K562 (cell line): ENCODE data around the gene ZNF322. TPM values are rescaled to one million over a fixed set of nuclear protein-coding genes. Genes with fewer than 3 reads are reported as not detected.

Experiments
- BDP1 ChIP-seq: IDR thresholded peaks from 3 replicates; pipeline ENCODE4 v1.6.1; 2011; ENCODE audit not compliant: insufficient read length, insufficient read depth
- CC2D1A ChIP-seq: fragments of 450-650 bp; IDR thresholded peaks from 2 replicates; pipeline ENCODE4 v1.6.1; 2017; ENCODE audit warnings: mild to moderate bottlenecking
- CHD2 ChIP-seq: IDR thresholded peaks from 2 replicates; pipeline ENCODE4 v1.6.1; 2011; ENCODE audit warnings: low read depth, low read length
- CREB1 ChIP-seq, 2 experiments: sonication (generic) in 1 of 2; formaldehyde crosslinking in 1 of 2; IDR thresholded peaks; 2 replicates each; pipeline versions ENCODE4 v1.6.1 to v1.8.0; 2012 to 2022; ENCODE audit warnings: inconsistent platforms in 1 of 2, mild to moderate bottlenecking in 1 of 2, missing genetic modification reagents in 1 of 2, moderate library complexity in 1 of 2
- CSDE1 ChIP-seq, 2 experiments: fragments of 450-650 bp; IDR thresholded peaks; 2 replicates each; pipeline ENCODE4 v1.6.1; 2016; ENCODE audit warnings: mild to moderate bottlenecking in 1 of 2
- E2F1 ChIP-seq: sonication (generic); formaldehyde crosslinking; IDR thresholded peaks from 2 replicates; pipeline ENCODE4 v1.8.1; 2023; ENCODE audit warnings: mild to moderate bottlenecking, missing genetic modification reagents, moderate library complexity
- FOS ChIP-seq: IDR thresholded peaks from 3 replicates; pipeline ENCODE4 v1.6.1; 2011; ENCODE audit not compliant: insufficient read length; ENCODE audit errors: extremely low read depth
- FOSL1 ChIP-seq: fragments of 200-800 bp; sonication (Bioruptor generic); conservative IDR thresholded peaks from 2 replicates; pipeline ENCODE4 v1.6.1; 2016; ENCODE audit warnings: missing genetic modification characterization, missing compliant biosample characterization
- HMGN3 ChIP-seq: IDR thresholded peaks from 2 replicates; pipeline ENCODE4 v1.6.1; 2011; ENCODE audit warnings: borderline replicate concordance, low read depth, mild to moderate bottlenecking, mixed read lengths, low read length; ENCODE audit not compliant: insufficient read length; ENCODE audit errors: extremely low read depth
- KDM4B ChIP-seq, 2 experiments: fragments of 450-650 bp in 1 of 2; sonication (generic) in 1 of 2; IDR thresholded peaks; 2 replicates each; pipeline ENCODE4 v1.6.1; 2016 to 2017; ENCODE audit warnings: borderline replicate concordance in 2 of 2, antibody characterized with exemption in 1 of 2, low read depth in 1 of 2, mild to moderate bottlenecking in 1 of 2
- LEF1 ChIP-seq: fragments of 450-650 bp; IDR thresholded peaks from 2 replicates; pipeline ENCODE4 v1.6.1; 2016; ENCODE audit warnings: mild to moderate bottlenecking
- NCOA1 ChIP-seq: fragments of 450-650 bp; IDR thresholded peaks from 2 replicates; pipeline ENCODE4 v1.6.1; 2016; ENCODE audit warnings: low read depth
- PML ChIP-seq: IDR thresholded peaks from 2 replicates; pipeline ENCODE4 v1.6.1; 2012; ENCODE audit warnings: low read length, inconsistent platforms
- ZFP36 ChIP-seq: fragments of 150-350 bp; IDR thresholded peaks from 2 replicates; pipeline ENCODE4 v1.6.1; 2018; ENCODE audit warnings: low read length, low read depth; ENCODE audit not compliant: partially characterized antibody
- ZNF696 ChIP-seq: fragments of 250-450 bp; sonication (Bioruptor Pico); conservative IDR thresholded peaks from 2 replicates; pipeline ENCODE4 v1.4.0; 2020; ENCODE audit warnings: mild to moderate bottlenecking, moderate library complexity
- ZZZ3 ChIP-seq: fragments of 450-650 bp; IDR thresholded peaks from 2 replicates; pipeline ENCODE4 v1.6.1; 2016; ENCODE audit warnings: antibody characterized with exemption, mild to moderate bottlenecking, moderate library complexity
- polyA plus RNA-seq, 8 experiments: library from polyadenylated mRNA; depleted of rRNA in 4 of 8; stranded (reverse) in 5 of 8; unstranded in 3 of 8; fragments of >200 nt; fragmentation: Nextera tagmentation in 2 of 8; fragmentation: Illumina TruSeq in 1 of 8; extraction: Ambion mirVana in 2 of 8; extraction: Trizol in 1 of 8; gene quantifications; 2 replicates each; pipeline versions ENCODE4 v1.2.1 to v1.2.3, GENCODE V29; 2011 to 2014; ENCODE audit warnings: inconsistent platforms in 1 of 8, missing spikeins in 1 of 8
- total RNA-seq, 7 experiments: library from RNA; depleted of rRNA in 6 of 7; stranded (reverse); fragments of >200 nt in 6 of 7; fragmentation: Illumina TruSeq in 2 of 7; extraction: Trizol in 2 of 7; gene quantifications; 2 replicates each; pipeline versions ENCODE4 v1.2.1 to v1.2.3, GENCODE V29; 2011 to 2021; ENCODE audit warnings: low replicate concordance in 1 of 7
- TF ChIP-seq, protein P1 (sequence below): fragments of 450-650 bp; IDR thresholded peaks from one replicate; pipeline ENCODE4 v1.6.1; 2018; ENCODE audit warnings: mild to moderate bottlenecking, moderate library complexity; ENCODE audit not compliant: partially characterized antibody
- TF ChIP-seq, protein P2 (sequence below): fragments of 450-650 bp; IDR thresholded peaks from 2 replicates; pipeline ENCODE4 v1.6.1; 2018; ENCODE audit not compliant: partially characterized antibody
- TF ChIP-seq, protein P3 (sequence below), 2 experiments: fragments of 450-650 bp in 1 of 2; sonication (generic) in 1 of 2; formaldehyde crosslinking in 1 of 2; IDR thresholded peaks in 1 of 2; conservative IDR thresholded peaks in 1 of 2; 2 replicates each; pipeline versions ENCODE4 v1.6.1 to v1.8.1; 2016 to 2023; ENCODE audit warnings: mild to moderate bottlenecking in 2 of 2, moderate library complexity in 2 of 2, inconsistent platforms in 1 of 2, missing genetic modification reagents in 1 of 2

The ZNF322 gene
- total and polyA plus RNA-seq, 9 of the 15 experiments (the other 6 are each of a cell fraction or from before 2014, with no cell fraction given) = 4.7 to 31.2 (median 18.7) TPM

DNA sequence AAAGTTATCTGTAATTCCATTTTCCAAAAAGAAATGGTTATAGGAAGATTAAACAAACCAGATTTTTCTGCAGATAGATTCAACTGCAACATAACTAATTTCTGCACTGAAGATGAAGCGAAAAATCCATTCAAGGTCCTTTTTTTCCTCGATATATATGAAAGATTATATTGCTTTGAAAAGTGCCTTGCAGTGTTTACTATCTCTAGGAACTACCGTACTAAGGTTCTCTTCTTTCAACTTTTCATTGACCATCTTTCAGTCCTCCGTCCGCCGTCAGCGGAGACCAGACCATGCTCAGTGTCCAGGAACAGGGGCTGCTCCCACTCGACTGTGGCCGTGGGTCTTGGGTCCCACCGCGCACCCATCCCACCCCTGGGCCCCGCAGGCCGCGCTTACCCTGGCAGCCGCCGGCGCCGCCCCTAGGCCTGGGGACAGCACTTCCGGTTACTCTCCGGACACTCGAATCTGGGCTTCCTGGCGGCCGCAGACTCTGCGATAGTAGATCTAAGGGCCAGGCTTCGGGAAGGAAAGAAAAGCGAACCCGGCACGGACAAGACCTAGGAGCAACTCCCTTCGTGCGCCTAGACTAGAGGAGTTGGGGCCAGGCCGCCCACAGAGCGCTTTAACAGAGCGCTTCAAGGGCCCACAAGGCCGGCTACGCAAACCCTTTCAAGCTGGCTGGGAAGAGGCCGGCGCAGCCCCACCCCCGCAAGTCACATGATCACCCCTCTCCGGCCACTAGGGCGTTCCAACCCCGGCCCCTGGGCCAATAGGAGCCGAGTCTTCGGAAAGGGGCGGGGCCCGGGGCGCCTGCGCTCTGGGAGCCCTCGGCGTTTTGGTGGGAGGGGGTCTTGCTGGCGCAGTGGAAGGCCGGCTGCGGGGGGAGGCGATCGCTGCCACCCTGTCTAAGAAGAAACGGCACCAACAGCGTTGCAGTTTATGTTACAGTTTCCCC is at the start of gene ZNF322 (continued):
- TF ChIP-seq, protein P1, sequence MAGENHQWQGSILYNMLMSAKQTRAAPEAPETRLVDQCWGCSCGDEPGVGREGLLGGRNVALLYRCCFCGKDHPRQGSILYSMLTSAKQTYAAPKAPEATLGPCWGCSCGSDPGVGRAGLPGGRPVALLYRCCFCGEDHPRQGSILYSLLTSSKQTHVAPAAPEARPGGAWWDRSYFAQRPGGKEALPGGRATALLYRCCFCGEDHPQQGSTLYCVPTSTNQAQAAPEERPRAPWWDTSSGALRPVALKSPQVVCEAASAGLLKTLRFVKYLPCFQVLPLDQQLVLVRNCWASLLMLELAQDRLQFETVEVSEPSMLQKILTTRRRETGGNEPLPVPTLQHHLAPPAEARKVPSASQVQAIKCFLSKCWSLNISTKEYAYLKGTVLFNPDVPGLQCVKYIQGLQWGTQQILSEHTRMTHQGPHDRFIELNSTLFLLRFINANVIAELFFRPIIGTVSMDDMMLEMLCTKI = no peak
- TF ChIP-seq BDP1 = no peak
- peak; percentile 68 for TF ChIP-seq HMGN3
- peak; percentile 13; the same call in 1 of the 2 replicates for TF ChIP-seq CC2D1A
- TF ChIP-seq, protein P2, sequence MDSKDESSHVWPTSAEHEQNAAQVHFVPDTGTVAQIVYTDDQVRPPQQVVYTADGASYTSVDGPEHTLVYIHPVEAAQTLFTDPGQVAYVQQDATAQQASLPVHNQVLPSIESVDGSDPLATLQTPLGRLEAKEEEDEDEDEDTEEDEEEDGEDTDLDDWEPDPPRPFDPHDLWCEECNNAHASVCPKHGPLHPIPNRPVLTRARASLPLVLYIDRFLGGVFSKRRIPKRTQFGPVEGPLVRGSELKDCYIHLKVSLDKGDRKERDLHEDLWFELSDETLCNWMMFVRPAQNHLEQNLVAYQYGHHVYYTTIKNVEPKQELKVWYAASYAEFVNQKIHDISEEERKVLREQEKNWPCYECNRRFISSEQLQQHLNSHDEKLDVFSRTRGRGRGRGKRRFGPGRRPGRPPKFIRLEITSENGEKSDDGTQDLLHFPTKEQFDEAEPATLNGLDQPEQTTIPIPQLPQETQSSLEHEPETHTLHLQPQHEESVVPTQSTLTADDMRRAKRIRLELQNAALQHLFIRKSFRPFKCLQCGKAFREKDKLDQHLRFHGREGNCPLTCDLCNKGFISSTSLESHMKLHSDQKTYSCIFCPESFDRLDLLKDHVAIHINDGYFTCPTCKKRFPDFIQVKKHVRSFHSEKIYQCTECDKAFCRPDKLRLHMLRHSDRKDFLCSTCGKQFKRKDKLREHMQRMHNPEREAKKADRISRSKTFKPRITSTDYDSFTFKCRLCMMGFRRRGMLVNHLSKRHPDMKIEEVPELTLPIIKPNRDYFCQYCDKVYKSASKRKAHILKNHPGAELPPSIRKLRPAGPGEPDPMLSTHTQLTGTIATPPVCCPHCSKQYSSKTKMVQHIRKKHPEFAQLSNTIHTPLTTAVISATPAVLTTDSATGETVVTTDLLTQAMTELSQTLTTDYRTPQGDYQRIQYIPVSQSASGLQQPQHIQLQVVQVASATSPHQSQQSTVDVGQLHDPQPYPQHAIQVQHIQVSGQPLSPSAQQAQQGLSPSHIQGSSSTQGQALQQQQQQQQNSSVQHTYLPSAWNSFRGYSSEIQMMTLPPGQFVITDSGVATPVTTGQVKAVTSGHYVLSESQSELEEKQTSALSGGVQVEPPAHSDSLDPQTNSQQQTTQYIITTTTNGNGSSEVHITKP = peak; percentile 71
- peak; percentile 64; the same call in 1 of the 2 replicates for TF ChIP-seq PML
- TF ChIP-seq ZNF696 = no peak
- TF ChIP-seq CREB1 (IDR thresholded peaks at IDR 0.05) = 0 out of 2 replicates have a peak, but pooled peaks have one; percentile 18
- 0 out of 2 replicates have a peak, but pooled peaks have one; percentile 29 for TF ChIP-seq CREB1 (CRISPR knock-in tag; IDR thresholded peaks at IDR 0.05)
- no peak for TF ChIP-seq E2F1 (CRISPR knock-in tag)
- TF ChIP-seq ZZZ3 = peak; percentile 84
- TF ChIP-seq NCOA1 = 0 out of 2 replicates have a peak, but pooled peaks have one; percentile 38
- TF ChIP-seq CSDE1 (IDR thresholded peaks at IDR 0.05) = no peak
- TF ChIP-seq KDM4B (IDR thresholded peaks at IDR 0.05; ENCODE audit: borderline replicate concordance in 2 of 2, low read depth in 1 of 2) = peak in 1 of 2 experiments; percentile 33; a peak in 1 of 4 replicates
- no peak for TF ChIP-seq CHD2
- TF ChIP-seq, protein P3, sequence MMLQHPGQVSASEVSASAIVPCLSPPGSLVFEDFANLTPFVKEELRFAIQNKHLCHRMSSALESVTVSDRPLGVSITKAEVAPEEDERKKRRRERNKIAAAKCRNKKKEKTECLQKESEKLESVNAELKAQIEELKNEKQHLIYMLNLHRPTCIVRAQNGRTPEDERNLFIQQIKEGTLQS (IDR thresholded peaks at IDR 0.05) = peak; percentile 27; the same call in 1 of the 2 replicates
- TF ChIP-seq, protein P3 (CRISPR knock-in tag; conservative IDR thresholded peaks at IDR 0.05) = no peak
- TF ChIP-seq ZFP36 = no peak
- peak; percentile 23; the same call in 1 of the 2 replicates for TF ChIP-seq LEF1
- TF ChIP-seq FOSL1 = peak; percentile 15; the same call in 1 of the 2 replicates
- no peak for TF ChIP-seq FOS
